CD4-positive, alpha-beta T cell treated with Interferon alpha-2 for 1 hour (primary cell): ENCODE results near the gene SRCIN1.
"Not testable (repeated sequence)": the region's sequence is repeated elsewhere in the genome, so short reads cannot be mapped to it uniquely, and the experiment has no call there.

Source experiments
- DNase-seq, 2 donors: peaks; one replicate each; pipeline ENCODE4 v3.0.0-alpha.2; 2020 to 2022

SRCIN1 gene, protein sequence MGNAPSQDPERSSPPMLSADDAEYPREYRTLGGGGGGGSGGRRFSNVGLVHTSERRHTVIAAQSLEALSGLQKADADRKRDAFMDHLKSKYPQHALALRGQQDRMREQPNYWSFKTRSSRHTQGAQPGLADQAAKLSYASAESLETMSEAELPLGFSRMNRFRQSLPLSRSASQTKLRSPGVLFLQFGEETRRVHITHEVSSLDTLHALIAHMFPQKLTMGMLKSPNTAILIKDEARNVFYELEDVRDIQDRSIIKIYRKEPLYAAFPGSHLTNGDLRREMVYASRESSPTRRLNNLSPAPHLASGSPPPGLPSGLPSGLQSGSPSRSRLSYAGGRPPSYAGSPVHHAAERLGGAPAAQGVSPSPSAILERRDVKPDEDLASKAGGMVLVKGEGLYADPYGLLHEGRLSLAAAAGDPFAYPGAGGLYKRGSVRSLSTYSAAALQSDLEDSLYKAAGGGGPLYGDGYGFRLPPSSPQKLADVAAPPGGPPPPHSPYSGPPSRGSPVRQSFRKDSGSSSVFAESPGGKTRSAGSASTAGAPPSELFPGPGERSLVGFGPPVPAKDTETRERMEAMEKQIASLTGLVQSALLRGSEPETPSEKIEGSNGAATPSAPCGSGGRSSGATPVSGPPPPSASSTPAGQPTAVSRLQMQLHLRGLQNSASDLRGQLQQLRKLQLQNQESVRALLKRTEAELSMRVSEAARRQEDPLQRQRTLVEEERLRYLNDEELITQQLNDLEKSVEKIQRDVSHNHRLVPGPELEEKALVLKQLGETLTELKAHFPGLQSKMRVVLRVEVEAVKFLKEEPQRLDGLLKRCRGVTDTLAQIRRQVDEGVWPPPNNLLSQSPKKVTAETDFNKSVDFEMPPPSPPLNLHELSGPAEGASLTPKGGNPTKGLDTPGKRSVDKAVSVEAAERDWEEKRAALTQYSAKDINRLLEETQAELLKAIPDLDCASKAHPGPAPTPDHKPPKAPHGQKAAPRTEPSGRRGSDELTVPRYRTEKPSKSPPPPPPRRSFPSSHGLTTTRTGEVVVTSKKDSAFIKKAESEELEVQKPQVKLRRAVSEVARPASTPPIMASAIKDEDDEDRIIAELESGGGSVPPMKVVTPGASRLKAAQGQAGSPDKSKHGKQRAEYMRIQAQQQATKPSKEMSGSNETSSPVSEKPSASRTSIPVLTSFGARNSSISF

DNA sequence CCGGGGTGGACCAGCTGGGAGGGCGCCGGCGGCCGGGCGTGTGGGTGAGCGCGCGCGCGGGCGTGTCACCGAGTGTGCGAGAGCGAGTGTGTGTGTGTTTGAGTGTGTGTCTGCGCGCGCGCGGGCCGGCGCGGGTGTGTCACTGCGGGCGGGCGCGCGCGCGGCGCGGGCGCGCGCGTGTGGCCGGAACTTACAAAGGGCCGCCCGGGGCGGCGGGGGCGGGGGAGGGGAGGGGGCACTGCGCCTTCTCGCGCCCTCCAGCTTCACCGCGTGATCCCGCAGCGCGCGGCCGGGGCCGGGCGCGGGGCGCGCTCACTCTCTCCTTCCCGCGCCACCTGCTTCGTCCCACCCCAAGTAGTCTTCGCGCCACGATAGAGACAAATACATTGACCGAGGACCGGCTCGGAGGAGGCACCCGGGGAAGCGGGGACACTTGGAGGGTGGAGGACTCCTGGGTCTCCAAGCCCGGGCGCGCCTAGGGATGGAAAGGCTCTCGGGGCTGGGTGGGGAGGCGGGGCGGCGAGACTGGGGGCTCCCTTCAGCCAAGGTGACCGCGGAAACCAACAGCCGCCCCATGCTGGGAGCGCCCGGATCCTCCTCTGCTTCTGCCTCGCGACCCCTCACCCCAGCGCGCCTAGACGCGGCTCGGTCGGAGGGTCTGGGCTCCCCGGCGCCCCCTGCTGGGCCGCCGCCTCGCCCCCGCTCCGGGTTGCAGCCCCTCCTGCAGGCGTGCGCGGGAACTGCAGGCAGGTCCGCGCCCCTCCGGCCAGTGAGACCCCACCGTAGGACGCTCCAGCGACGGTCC is at the start of gene SRCIN1:
TSS of gene SRCIN1 (minus strand) at position 112 of the 805 bp plus-strand sequence. CDS start 247 bp downstream, outside the sequence.
- peak; percentile 51 to 67 for DNase-seq

DNA sequence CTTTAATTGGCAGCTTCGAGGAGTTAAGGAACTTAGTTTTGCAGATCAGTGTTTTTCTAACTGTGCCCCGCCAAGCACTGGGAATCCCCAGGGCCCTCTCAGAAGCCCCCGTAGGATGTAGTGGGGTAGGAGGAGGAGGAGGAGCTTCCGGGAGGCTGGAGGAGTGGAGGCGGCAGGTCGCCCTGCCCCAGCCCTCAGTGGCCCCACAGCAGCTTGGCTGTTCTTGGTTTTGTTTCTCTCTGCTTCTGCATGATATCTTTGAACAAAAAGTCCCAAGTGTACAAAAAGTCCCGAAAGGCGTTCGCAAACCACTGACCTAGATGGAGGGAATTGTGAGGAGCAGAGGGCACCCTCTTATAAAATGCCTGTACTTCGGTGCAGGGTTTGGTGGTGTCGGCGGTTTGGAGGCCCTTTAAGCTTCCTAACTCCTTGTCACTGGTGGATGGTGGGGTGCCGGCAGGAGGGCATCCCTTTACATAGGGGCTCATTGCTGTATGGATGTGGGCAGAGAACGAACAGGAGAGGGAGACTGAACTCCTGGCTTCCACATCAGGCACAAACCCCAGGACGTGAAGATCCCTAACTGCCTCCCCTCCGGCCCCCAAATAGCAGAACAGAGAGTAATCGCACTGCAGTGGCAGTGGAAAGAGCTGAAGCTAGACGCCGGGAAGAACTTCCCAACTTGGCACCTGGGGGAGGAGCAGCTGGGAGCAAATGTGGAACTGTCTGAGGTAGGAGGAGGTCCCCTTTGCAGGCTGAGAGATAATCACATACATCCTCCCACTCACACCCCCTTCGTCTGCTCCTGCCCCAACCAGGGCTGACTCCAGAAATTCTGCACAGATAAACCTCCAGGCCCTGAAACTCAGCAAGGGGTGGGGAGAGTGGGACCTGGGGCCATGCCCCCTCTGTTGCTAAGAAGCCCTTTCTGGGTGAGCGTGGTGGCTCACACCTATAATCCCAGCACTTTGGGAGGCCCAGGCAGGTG is 49.0 kb upstream of the SRCIN1 start:
- DNase-seq = no peak

DNA sequence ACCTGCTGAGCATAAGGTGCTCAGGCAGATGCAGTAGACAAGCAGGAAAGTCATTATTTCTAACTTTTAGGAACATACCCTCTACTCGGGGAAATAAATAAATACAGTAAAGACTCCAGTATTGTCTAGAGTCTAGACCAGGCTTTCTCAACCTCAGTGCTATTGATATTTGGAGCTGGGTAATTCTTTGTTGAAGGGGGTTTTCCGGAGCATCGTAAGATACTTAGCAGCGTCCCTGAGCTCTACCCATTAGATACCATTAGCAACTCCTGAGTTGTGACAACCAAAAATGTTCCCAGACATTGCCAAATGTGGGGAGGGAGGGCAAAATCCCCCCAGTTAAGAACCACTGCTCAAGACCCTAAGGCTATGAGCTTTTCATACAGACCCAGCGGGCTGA is 47.9 kb upstream of the SRCIN1 start:
- no peak for DNase-seq

DNA sequence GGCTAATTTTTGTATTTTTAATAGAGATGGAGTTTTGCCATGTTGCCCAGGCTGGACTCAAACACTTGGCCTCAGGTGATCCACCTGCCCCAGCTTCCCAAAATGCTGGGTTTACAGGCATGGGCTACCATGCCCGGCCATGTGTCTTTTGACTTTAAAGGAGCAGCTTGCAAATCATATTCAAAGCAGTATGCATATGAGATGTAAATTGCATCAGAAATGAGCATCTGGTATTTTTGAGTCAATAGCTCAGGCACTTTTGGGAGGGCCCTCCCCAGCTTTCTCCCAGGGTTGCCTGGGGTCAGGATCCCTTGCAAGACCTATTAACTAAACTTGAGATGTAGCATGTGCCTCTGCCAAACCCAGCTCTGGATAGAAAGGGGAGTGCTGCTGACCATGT is 47.5 kb upstream of the SRCIN1 start:
- no peak for DNase-seq

DNA sequence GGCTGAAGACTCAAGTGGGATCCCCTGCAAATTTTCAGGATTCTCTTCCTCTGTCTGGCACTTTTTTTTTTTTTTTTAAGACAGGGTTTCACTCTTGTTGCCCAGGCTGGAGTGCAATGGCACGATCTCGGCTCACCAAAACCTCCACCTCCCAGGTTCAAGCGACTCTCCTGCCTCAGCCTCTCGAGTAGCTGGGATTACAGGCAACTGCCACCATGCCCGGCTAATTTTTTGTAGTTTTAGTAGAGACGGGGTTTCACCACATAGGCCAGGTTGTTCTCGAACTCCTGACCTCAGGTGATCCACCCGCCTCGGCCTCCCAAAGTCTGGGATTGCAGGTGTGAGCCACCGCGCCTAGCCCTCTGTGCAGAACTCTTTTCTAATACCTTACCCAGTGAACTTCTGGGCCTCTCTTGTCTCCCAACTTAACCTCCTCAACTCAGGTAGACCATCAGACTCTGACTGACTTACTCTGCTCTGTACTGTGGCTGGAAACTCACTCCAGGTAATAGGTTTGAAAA is 45.0 kb upstream of the SRCIN1 start:
- not testable (repeated sequence) for DNase-seq

DNA sequence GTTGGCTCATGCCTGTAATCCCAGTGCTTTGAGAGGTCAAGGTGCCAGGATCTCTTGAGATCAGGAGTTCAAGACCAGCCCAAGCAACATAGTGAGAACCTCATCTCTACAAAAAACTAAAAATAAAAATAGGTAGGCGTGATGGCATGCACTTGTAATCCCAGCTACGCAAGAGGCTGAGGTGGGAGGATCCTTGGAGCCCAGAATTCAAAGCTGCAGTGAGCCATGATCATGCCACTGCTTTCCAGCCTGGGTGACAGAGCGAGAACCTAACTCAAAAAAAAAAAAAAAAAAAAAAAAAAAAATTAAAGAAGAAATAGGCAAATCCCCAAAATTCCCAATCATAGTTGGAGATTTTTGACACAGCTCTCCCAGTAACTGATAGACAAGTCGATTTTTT is 32.2 kb upstream of the SRCIN1 start:
- DNase-seq = no peak

DNA sequence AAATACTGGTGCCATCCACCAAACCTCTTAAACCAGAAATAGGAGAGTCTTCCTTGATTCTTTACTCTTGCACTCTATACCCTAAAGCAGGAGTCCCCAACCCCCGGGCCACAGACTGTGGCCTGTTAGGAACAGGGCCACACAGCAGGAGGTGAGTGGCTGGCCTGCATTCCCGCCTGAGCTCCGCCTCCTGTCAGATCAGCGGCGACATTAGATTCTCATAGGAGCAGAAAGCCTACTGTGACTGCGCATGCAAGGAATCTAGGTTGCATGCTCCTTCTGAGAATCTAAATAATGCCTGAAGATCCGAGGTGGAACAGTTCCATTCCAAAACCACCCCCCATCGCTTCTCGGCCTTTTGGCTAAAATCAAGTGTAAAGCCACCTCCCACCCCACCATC is 30.3 kb upstream of the SRCIN1 start:
- no peak for DNase-seq

DNA sequence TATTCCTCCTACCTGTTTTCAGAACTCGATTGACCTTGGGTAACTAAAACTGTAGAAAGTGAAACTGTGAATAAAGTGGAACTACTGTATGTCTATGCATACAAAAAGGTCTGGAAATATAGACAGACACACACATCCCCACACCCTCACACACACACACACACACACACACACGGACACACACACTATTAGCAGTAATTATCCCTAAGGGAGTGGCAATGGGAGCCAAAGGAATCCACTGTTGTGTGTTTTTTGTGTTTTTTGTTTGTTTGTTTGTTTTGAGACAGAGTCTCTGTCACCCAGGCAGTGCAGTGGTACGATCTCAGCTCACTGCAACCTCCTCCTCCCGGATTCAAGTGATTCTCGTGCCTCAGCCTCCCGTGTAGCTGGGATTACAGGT is 26.6 kb upstream of the SRCIN1 start:
- DNase-seq = no peak

DNA sequence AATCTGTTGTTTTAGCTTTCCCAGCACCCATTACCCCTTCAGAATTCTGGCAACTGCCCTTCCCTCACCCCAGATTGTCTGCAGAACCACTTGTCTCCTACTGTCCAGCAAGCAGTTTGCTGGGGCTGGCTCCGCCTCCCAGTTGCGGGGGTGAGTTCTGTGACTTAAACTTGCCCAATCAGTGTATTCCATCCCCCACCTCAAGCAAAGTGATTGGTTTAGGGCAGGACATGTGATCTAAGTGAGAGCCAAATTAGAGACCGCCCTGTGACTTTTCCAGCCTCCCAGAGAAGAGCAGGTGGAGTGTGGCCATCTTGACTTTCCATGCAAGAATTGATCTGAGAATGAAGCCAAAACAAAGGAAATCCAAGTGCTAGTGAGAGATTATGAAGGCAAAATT is 22.7 kb upstream of the SRCIN1 start:
- DNase-seq = no peak

DNA sequence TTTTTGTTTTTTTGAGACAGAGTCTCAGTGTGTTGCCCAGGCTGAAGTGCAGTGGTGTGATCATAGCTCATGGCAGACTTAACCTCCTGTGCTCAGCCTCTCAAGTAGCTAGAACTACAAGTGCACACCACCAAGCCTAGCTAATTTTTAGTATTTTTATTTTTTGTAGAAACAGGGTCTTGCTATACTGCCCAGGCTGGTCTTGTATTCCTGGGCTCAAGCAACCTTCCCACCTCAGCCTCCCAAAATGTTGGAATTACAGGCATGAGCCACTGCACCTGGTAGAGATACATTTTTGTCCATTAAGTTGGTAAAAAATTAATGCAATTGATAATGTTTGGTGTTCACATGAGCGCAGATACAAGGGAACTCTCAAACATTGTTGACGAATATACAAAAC is 22.2 kb upstream of the SRCIN1 start:
- no peak for DNase-seq

DNA sequence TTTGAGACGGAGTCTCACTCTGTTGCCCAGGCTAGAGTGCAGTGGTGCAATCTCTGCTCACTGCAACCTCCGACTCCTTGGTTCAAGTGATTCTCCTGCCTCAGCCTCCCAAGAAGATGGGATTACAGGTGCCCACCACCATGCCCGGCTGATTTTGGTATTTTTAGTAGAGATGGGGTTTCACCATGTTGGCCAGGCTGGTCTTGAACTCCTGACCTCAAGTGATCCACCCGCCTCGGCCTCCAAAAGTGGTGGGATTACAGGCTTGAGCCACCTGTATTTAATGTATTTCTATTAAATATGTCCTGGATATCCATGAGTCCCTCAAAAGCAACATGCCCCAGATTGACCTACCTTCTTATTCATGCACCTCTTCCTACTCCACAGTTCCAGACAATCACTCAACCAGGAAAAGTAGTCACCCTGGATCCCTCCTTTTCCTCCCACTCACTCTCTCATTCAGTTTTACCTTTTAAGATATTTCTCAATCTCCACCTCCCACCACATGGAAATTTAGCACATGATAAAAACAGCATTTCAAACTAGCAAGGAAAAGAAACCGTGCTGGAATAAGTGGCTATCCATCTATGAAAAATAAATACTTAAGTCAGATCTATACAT is 21.0 kb upstream of the SRCIN1 start:
- DNase-seq = not testable (repeated sequence)

DNA sequence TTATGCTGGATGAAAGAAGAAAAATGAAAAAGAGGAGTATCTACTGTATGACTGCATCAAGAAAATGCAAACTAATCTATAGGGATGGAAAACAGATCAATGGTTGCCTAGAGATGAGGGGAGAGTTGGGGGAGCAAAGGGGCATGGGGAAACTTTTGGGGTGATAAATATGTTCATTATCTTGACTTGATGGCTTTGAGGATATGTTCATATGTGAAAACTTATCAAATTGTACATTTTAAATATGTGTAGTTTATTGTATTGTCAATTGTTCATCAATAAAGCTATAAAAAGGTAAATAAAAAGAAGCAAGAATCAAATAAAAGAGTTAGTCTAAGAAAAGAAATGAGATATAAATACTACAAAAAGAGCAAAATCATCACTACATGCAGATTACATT is 19.7 kb upstream of the SRCIN1 start:
- DNase-seq = no peak

DNA sequence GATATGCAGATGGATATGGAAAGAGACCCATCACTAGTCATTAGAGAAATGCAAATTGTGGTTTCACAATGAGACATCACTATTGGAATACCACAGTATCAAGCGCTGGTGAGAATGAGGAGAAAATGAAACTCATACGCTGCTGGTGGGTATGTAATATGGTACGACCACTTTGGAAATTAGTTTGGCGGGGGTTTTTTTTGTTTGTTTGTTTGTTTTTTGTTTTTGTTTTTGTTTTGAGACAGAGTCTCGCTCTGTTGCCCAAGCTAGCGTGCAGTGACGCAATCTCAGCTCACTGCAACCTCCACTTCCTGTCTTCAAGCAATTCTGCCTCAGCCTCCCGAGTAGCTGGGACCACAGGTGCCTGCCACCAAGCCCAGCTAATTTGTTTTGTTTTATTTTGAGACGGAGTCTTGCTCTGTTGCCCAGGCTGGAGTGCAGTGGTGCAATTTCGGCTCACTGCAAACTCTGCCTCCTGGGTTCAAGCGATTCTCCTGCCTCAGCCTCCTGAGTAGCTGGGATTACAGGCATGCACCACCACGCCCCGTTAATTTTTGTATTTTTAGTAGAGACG is 19.1 kb upstream of the SRCIN1 start:
- DNase-seq = peak in 1 of 2 donors; percentile 12

DNA sequence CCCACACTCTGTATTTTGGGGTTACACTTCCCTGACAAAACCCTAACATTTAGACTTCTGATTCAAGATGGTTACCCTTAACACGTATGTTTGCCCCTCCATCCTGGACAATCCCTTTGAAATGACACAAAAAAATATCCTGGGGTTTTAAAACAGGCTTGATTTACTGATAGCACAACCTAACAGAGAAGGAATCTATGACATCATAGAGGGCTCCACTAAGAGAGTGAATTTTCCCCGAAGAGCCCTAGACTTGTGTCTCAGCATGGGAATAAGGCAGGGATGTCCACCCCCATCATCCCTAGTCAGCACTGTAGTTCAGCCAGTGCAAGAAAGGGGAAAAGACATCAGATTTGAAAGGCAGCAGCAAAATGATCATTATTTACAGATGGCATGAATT is 15.8 kb upstream of the SRCIN1 start:
- DNase-seq = no peak

DNA sequence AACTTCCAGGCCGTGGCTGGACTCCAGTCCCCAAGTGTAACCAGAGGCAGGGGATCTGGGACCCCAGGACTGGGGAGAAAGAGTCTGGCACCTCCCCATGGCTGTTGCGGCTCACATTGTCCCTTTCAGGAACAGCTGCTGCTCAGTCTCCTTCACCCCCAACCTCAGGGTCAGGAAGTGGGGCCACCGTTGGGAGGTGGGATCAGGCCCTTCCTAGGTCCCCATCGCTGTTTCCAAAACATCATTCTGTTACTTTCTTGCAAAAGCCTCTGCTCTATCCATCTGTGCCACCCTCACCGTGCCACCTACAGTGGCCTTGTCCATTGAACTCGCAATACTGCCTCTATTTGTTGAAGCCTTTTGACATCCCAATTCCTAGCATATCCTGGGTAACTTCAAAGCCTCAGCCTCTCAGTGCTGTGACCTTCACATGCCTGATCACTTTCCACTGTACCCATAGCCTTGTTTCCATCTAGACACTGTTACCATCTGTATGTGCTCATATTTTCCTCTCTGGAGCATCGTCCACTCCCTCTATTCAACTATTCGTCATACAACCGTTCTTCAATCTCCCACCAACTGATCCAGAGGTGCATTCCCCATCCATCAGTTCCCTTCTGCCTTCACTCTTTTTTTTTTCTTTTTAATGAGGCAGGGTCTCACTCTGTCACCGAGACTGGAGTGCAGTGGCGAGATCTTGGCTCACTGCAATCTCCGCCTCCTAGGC is 15.0 kb upstream of the SRCIN1 start:
- DNase-seq = no peak

DNA sequence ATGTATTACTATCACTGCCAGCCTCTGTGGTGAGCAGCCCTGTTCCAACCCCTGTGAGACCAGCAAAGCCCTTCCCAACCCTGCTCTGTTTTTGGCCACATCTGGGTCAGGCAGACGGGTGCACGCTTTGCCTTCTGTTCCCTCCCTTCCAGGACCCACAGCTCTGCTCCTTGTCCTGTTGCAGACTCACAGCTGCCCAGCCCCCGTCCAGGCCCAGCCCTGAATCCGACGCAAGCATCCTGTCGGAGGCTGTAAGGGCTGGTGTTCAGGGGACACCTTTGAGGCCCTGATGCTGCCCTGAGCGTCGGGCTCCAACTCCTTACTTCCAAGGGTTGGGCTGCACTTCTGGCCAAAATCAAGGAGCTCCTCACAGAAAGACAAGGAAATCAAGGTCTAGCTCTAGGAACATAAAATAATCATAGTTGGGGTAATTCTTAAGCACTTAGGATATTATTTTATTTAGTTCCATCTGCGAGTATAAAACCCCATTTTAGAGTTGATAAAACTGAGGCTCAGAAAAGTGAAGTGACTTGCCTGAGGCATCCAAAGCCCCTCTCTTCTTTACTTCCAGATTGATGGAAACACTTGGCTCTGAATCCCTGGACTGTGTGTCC is 14.3 kb upstream of the SRCIN1 start:
- DNase-seq = no peak

DNA sequence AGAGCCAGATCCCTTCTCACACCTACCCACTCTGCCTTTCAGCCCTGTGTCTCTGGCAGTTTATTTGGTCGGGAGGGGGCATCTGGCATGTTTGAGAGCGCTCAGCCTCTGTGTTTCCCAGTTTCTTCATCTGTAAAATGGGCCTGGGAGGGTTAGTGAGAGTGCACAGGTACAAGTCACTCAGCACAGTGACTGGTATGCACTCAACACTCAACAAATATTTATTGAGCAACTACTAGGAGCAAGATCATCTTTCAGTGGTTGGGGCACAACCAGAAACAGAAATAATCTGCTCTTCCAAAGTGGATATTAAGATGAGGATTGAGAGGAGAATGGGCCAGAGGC is 13.7 kb upstream of the SRCIN1 start:
- DNase-seq = no peak

DNA sequence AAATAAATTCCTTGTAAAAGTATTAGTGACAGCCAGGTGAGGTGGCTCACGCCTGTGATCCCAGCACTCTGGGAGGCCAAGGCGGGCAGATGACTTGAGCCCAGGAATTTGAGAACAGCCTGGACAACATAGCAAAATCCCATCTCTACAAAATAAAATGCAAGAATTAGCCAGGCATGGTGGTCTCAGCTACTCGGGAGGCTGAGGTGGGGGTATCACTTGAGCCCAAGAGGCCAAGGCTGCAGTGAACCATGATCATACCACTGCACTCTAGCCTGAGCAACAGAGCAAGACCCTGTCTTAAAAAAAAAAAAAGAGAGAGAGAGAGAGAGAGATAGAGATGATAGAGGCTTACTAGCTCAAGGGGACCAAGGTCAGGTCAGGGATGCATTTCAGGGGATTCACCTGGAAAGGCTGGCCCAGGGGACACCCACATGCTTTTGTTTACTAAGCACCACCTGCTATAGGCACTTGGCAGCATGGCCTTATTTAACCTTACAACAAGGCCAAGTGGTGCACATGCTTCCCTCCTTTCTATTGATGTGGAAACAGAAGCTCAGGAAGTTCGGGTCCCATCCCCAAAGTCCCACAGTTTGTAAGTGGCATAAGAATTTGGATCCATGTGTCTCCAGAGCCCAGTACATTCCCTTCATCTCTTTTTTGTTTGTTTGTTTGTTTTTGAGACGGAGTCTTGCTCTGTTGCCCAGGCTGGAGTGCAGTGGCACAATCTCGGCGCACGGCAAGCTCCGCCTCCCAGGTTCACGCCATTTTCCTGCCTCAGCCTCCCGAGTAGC is 12.4 kb upstream of the SRCIN1 start:
- DNase-seq = no peak
